Mucosa of stomach (tissue), 1 donor: ENCODE data around the gene TMEM156.
"Not testable (repeated sequence)": the region's sequence is repeated elsewhere in the genome, so short reads cannot be mapped to it uniquely, and the experiment has no call there.

Experiments
- H3K27me3 ChIP-seq: one replicate; pipeline ENCODE4 v1.7.0; 2013; ENCODE audit warnings: mild to moderate bottlenecking, low read length; ENCODE audit not compliant: control insufficient read depth, insufficient read depth
- H3K36me3 ChIP-seq: one replicate; pipeline ENCODE4 v1.7.0; 2013; ENCODE audit warnings: low read length; ENCODE audit not compliant: control insufficient read depth, insufficient read depth
- H3K4me1 ChIP-seq: one replicate; pipeline ENCODE4 v1.7.0; 2013; ENCODE audit warnings: mild to moderate bottlenecking, low read length; ENCODE audit not compliant: control insufficient read depth, insufficient read depth
- H3K4me3 ChIP-seq: one replicate; pipeline ENCODE4 v1.7.0; 2013; ENCODE audit warnings: low read length
- H3K9ac ChIP-seq: one replicate; pipeline ENCODE4 v1.7.0; 2013; ENCODE audit warnings: mild to moderate bottlenecking, low read length, moderate library complexity
- H3K9me3 ChIP-seq: one replicate; pipeline ENCODE4 v1.7.0; 2013; ENCODE audit warnings: mild to moderate bottlenecking, low read length, moderate library complexity; ENCODE audit not compliant: control insufficient read depth
- donor health status: Pancreatic carcinoma.

TMEM156 gene

GRCh38 chr4:39039108-39039507, 6.9 kb upstream of the TMEM156 start:
- no peaks in the 10 kb centered on the region for H3K36me3 ChIP-seq
- peaks cover 10% of the 10 kb centered on the region for H3K4me1 ChIP-seq
- no peak overlapping the region for H3K4me3 ChIP-seq

GRCh38 chr4:39037941-39038340, 5.7 kb upstream of the TMEM156 start:
- Histone ChIP-seq H3K9ac (no peak overlapping the region), H3K9me3 (no peaks in the 10 kb centered on the region), H3K27me3 (no peaks in the 10 kb centered on the region), H3K36me3 (no peaks in the 10 kb centered on the region), H3K4me1 (no peaks in the 10 kb centered on the region), H3K4me3 (no peak overlapping the region)

More at GRCh38 chr4:39039108-39039507, 6.9 kb upstream of the TMEM156 start:
- Histone ChIP-seq H3K9ac (no peak overlapping the region), H3K9me3 (no peaks in the 10 kb centered on the region), H3K27me3 (no peaks in the 10 kb centered on the region)

GRCh38 chr4:39037491-39037825, 5.2 kb upstream of the TMEM156 start:
- H3K9ac ChIP-seq: no peak overlapping the region
- H3K4me1 ChIP-seq: peaks cover 3% of the 10 kb centered on the region
- no peaks in the 10 kb centered on the region for H3K9me3 ChIP-seq
- H3K4me3 ChIP-seq: no peak overlapping the region
- H3K36me3 ChIP-seq: no peaks in the 10 kb centered on the region
- no peaks in the 10 kb centered on the region for H3K27me3 ChIP-seq

- H3K9me3 ChIP-seq: no peaks in the 10 kb centered on the region
- H3K4me3 ChIP-seq: no peak overlapping the region
- H3K9ac ChIP-seq: no peak overlapping the region
- peaks cover 9% of the 10 kb centered on the region for H3K4me1 ChIP-seq
- H3K36me3 ChIP-seq: no peaks in the 10 kb centered on the region
- H3K27me3 ChIP-seq: no peaks in the 10 kb centered on the region
These were observed 4.0 kb upstream of the TMEM156 start for GRCh38 chr4:39036172-39036571.

- not testable (repeated sequence) for H3K36me3 ChIP-seq, H3K4me3 ChIP-seq, H3K9ac ChIP-seq, H3K4me1 ChIP-seq, H3K27me3 ChIP-seq, H3K9me3 ChIP-seq
These were observed 604 bp downstream of the TMEM156 start for GRCh38 chr4:39031590-39032020.

- Histone ChIP-seq H3K4me3 (no peak overlapping the region), H3K9ac (no peak overlapping the region), H3K27me3 (no peaks in the 10 kb centered on the region), H3K36me3 (no peaks in the 10 kb centered on the region), H3K4me1 (peaks cover 9% of the 10 kb centered on the region), H3K9me3 (no peaks in the 10 kb centered on the region)
These were observed 1.5 kb downstream of the TMEM156 start for GRCh38 chr4:39030725-39031124.

- Histone ChIP-seq H3K27me3 (no peaks in the 10 kb centered on the region), H3K4me3 (no peak overlapping the region), H3K9ac (no peak overlapping the region), H3K9me3 (no peaks in the 10 kb centered on the region), H3K4me1 (peaks cover 9% of the 10 kb centered on the region), H3K36me3 (no peaks in the 10 kb centered on the region)
These were observed 2.2 kb downstream of the TMEM156 start for GRCh38 chr4:39029752-39030694.

- no peaks in the 10 kb centered on the region for H3K27me3 ChIP-seq
- no peaks in the 10 kb centered on the region for H3K9me3 ChIP-seq
- no peak overlapping the region for H3K4me3 ChIP-seq
- H3K4me1 ChIP-seq: no peaks in the 10 kb centered on the region
- H3K9ac ChIP-seq: no peak overlapping the region
- H3K36me3 ChIP-seq: no peaks in the 10 kb centered on the region
These were observed 6.1 kb downstream of the TMEM156 start for GRCh38 chr4:39026096-39026495.

- no peaks in the 10 kb centered on the region for H3K9me3 ChIP-seq
- no peak overlapping the region for H3K9ac ChIP-seq
- no peaks in the 10 kb centered on the region for H3K27me3 ChIP-seq
- H3K4me1 ChIP-seq: no peaks in the 10 kb centered on the region
- H3K36me3 ChIP-seq: no peaks in the 10 kb centered on the region
- no peak overlapping the region for H3K4me3 ChIP-seq
These were observed 6.6 kb downstream of the TMEM156 start for GRCh38 chr4:39025552-39026085.

- no peak overlapping the region for H3K9ac ChIP-seq
- no peaks in the 10 kb centered on the region for H3K4me1 ChIP-seq
- no peaks in the 10 kb centered on the region for H3K27me3 ChIP-seq
- H3K36me3 ChIP-seq: no peaks in the 10 kb centered on the region
- no peaks in the 10 kb centered on the region for H3K9me3 ChIP-seq
- no peak overlapping the region for H3K4me3 ChIP-seq
These were observed 7.8 kb downstream of the TMEM156 start for GRCh38 chr4:39024311-39024865.

- no peaks in the 10 kb centered on the region for H3K27me3 ChIP-seq
These were observed 9.2 kb downstream of the TMEM156 start for GRCh38 chr4:39023059-39023458.

GRCh38 chr4:39022241-39022640, 10.0 kb downstream of the TMEM156 start:
- H3K27me3 ChIP-seq: no peaks in the 10 kb centered on the region
- no peak overlapping the region for H3K4me3 ChIP-seq
- no peaks in the 10 kb centered on the region for H3K9me3 ChIP-seq
- H3K36me3 ChIP-seq: no peaks in the 10 kb centered on the region
- no peaks in the 10 kb centered on the region for H3K4me1 ChIP-seq
- H3K9ac ChIP-seq: no peak overlapping the region

More at GRCh38 chr4:39023059-39023458, 9.2 kb downstream of the TMEM156 start:
- Histone ChIP-seq H3K9me3 (no peaks in the 10 kb centered on the region), H3K36me3 (no peaks in the 10 kb centered on the region), H3K4me1 (no peaks in the 10 kb centered on the region), H3K9ac (no peak overlapping the region), H3K4me3 (no peak overlapping the region)
